ENCODE results near the gene GLA.

GLA gene

GRCh38 chrX:101397779-101398178 lies 9.9 kb downstream of the GLA start:
- no peak for DNase-seq (ENCODE audit: low read depth)

GRCh38 chrX:101395789-101396188 lies 11.9 kb downstream of the GLA start:
- no peak for DNase-seq (ENCODE audit: low read depth)

GRCh38 chrX:101394372-101394771 lies 13.4 kb downstream of the GLA start:
- no peak for DNase-seq (ENCODE audit: low read depth)

- DNase-seq (ENCODE audit: low read depth) = no peak
Measured at GRCh38 chrX:101393530-101394305, 14.0 kb downstream of the GLA start.

GRCh38 chrX:101391831-101392230 lies 15.9 kb downstream of the GLA start:
- DNase-seq (ENCODE audit: low read depth) = no peak

- DNase-seq (ENCODE audit: low read depth) = peak; percentile 63
Measured at GRCh38 chrX:101390664-101391525, 16.8 kb downstream of the GLA start, which contains the start of gene RPL36A. RPL36A (plus strand) TSS chrX:101391011; CDS start chrX:101391044, 33 bp downstream.

GRCh38 chrX:101388604-101389003 lies 19.1 kb downstream of the GLA start:
- DNase-seq (ENCODE audit: low read depth) = no peak

GRCh38 chrX:101386542-101386885 lies 21.2 kb downstream of the GLA start:
- DNase-seq (ENCODE audit: low read depth) = no peak

GRCh38 chrX:101385795-101386541 lies 21.8 kb downstream of the GLA start, which contains the start of gene BTK:
BTK (minus strand) TSS chrX:101386191; CDS start chrX:101375284, 10,907 bp downstream.
- no peak for DNase-seq (ENCODE audit: low read depth)

- DNase-seq (ENCODE audit: low read depth) = no peak
Measured at GRCh38 chrX:101385026-101385684, 22.6 kb downstream of the GLA start.

GRCh38 chrX:101383679-101384205 lies 24.0 kb downstream of the GLA start:
- DNase-seq (ENCODE audit: low read depth) = no peak

GRCh38 chrX:101377547-101377946 lies 30.2 kb downstream of the GLA start:
- no peak for DNase-seq (ENCODE audit: low read depth)

- no peak for DNase-seq (ENCODE audit: low read depth)
Measured at GRCh38 chrX:101370888-101371504, 36.7 kb downstream of the GLA start.

- no peak for DNase-seq (ENCODE audit: low read depth)
Measured at GRCh38 chrX:101369687-101370086, 38.0 kb downstream of the GLA start.

GRCh38 chrX:101368800-101369199 lies 38.9 kb downstream of the GLA start:
- no peak for DNase-seq (ENCODE audit: low read depth)

GRCh38 chrX:101365301-101365795 lies 42.4 kb downstream of the GLA start:
- DNase-seq (ENCODE audit: low read depth) = no peak

GRCh38 chrX:101362757-101363156 lies 45.0 kb downstream of the GLA start:
- DNase-seq (ENCODE audit: low read depth) = no peak

- no peak for DNase-seq (ENCODE audit: low read depth)
Measured at GRCh38 chrX:101362116-101362515, 45.6 kb downstream of the GLA start.

- DNase-seq (ENCODE audit: low read depth) = no peak
Measured at GRCh38 chrX:101360390-101360789, 47.3 kb downstream of the GLA start.

- DNase-seq (ENCODE audit: low read depth) = no peak
Measured at GRCh38 chrX:101359966-101360365, 47.8 kb downstream of the GLA start.

Data from stimulated activated CD8-positive, alpha-beta memory T cell treated with anti-CD3 and anti-CD28 coated beads, Interleukin-12 subunit alpha, Interleukin-12 subunit beta, amount 100 ng/mL, for 1 hour (primary cell).